Activated naive CD8-positive, alpha-beta T cell (primary cell): Measurements from ENCODE around the gene SHH.

ENCODE experiments used
- H3K27ac Mint-ChIP-seq: one replicate; pipeline ENCODE4 v1.8.0; 2021; ENCODE audit warnings: mixed read lengths
- H3K27me3 Mint-ChIP-seq: one replicate; pipeline ENCODE4 v1.8.0; 2021; ENCODE audit warnings: mixed read lengths
- H3K36me3 Mint-ChIP-seq: one replicate; pipeline ENCODE4 v1.8.0; 2021; ENCODE audit warnings: mixed read lengths
- H3K4me1 Mint-ChIP-seq: one replicate; pipeline ENCODE4 v1.8.0; 2021; ENCODE audit warnings: low read depth, mixed read lengths
- H3K4me3 Mint-ChIP-seq: one replicate; pipeline ENCODE4 v1.8.0; 2021; ENCODE audit warnings: mild to moderate bottlenecking, mixed read lengths
- H3K9me3 Mint-ChIP-seq: one replicate; pipeline ENCODE4 v1.8.0; 2021; ENCODE audit warnings: low read depth, mixed read lengths

SHH gene

DNA sequence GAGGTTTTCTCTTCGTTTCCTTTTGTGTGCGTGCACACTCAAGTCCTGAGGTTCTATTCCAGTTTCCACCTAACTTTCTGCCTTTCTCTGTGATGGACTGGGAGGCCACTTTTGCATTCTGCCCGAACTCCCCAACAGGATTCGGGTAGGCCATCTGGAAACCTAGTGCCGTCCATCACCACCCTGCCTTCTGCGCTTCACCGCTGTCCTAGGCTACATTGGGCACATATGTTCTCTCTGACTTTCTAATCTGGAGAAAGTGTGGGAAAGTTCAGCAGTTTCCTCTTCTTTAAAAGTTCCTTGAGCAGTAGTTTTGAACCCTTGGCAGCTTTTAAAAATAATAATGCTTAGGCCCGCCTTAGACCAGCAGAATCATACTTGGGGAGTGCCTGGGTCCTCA, 46.8 kb downstream of the SHH start:
- no peak overlapping the region for H3K4me3 Mint-ChIP-seq
- peaks cover 8% of the 10 kb centered on the region for H3K36me3 Mint-ChIP-seq
- no peaks in the 10 kb centered on the region for H3K27me3 Mint-ChIP-seq
- H3K9me3 Mint-ChIP-seq, result no peaks in the 10 kb centered on the region
- H3K27ac Mint-ChIP-seq, result peak overlapping the region; percentile 28
- peaks cover 47% of the 10 kb centered on the region for H3K4me1 Mint-ChIP-seq

DNA sequence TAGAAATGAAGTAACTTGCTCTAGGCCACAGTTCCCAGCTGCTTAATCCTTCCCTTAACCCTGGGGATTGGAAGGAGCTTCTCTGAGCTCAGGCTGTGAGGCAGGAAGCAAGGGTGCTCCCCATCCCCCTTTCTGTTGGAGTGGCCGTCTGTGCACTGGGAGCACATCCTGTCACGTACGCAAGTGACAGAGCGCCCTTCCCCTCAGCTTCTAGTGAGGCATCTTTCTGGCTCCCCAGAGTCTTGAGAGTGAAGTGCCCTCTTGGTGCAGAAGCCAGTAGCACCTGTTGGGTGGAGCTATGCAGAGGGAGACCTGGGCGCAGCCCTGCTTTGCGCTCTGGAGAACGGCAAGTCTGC, 47.8 kb downstream of the SHH start:
- Mint-ChIP-seq H3K4me1 (peaks cover 54% of the 10 kb centered on the region), H3K9me3 (no peaks in the 10 kb centered on the region), H3K36me3 (peaks cover 8% of the 10 kb centered on the region), H3K27ac (peak overlapping the region; percentile 98), H3K27me3 (no peaks in the 10 kb centered on the region), H3K4me3 (peak overlapping the region; percentile 89)

DNA sequence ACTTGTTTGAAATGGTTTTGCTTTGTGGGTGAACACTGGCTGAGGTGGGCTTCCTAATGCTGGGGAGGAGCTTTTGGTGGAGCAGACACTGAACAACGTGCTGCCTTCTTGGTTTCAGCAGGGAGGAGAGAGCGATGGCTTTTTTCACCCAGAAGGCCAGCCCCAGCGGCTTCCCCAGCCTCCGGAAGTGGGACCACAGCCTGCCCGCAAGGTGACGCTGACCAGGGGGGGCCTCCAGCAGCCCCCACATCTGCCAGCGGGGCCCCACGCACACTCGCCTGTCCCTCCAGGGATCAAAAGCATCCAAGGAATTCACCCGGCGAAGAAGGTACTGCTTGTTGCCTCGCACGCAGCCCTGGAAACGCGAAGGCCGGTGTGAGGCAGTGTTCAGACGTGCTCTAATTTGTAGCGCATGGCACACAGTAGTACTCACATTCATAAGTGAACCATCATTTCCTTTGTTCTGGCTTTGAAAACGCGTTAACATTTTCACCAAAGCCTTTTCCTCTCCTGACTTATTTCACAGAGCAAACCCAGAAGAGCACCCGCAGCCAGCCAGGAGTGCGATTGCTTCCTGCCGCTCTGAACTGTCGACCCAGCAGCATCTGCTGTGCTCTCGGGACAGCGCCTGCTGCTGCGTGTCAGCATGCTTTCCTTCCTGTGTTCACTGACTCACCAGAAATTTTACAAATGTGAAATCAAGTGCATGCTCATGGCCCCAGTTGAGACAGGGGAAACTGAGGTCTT, 48.4 kb downstream of the SHH start:
- Mint-ChIP-seq H3K4me1 (peaks cover 54% of the 10 kb centered on the region), H3K36me3 (peaks cover 8% of the 10 kb centered on the region), H3K9me3 (no peaks in the 10 kb centered on the region), H3K27me3 (no peaks in the 10 kb centered on the region), H3K27ac (peak overlapping the region; percentile 98), H3K4me3 (peak overlapping the region; percentile 89)

DNA sequence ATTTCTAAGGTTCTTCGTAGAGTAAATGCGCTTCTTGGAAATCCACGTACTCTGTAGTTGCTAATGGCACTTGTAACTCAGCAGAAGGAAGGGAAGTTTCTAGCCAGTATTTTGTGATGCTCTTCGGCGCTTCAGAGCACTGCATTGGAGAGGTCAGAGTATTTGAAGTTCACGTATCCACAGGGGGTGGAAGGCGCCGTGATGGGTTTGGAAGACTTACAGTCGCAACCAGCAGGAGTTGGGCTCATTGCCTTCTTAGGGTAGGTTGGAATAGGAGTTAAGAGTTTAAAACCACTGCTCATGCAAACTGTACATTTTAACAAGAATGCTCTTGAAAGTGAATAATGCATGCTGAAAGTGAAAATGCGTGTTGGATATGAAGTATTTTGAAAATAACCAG, 49.1 kb downstream of the SHH start:
- peaks cover 8% of the 10 kb centered on the region for H3K36me3 Mint-ChIP-seq
- no peaks in the 10 kb centered on the region for H3K27me3 Mint-ChIP-seq
- H3K9me3 Mint-ChIP-seq, result no peaks in the 10 kb centered on the region
- H3K4me3 Mint-ChIP-seq, result peak overlapping the region; percentile 89
- peak overlapping the region; percentile 98 for H3K27ac Mint-ChIP-seq
- H3K4me1 Mint-ChIP-seq, result peaks cover 55% of the 10 kb centered on the region

DNA sequence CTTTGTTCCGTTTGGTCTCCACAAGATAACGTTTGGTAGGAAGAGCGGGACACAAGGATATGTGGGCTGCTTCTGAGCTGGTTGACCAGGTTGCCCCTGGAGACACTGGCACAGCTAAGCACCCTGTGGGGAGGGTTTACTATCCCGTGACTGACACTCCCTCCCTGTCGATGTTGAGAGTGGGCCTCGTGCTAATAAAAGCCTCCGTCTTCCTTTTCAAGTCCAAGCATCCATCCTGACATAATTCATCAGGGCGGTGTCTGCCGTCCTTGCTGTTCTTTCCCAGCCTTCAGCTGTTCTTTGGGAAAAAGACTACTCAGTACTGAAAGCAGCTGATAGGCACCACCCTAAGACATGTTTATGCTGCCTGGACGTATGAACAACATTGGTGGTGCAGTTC, 49.6 kb downstream of the SHH start:
- H3K36me3 Mint-ChIP-seq, result peaks cover 8% of the 10 kb centered on the region
- H3K4me3 Mint-ChIP-seq, result peak overlapping the region; percentile 89
- H3K9me3 Mint-ChIP-seq, result no peaks in the 10 kb centered on the region
- peak overlapping the region; percentile 98 for H3K27ac Mint-ChIP-seq
- H3K27me3 Mint-ChIP-seq, result no peaks in the 10 kb centered on the region
- H3K4me1 Mint-ChIP-seq, result peaks cover 55% of the 10 kb centered on the region

DNA sequence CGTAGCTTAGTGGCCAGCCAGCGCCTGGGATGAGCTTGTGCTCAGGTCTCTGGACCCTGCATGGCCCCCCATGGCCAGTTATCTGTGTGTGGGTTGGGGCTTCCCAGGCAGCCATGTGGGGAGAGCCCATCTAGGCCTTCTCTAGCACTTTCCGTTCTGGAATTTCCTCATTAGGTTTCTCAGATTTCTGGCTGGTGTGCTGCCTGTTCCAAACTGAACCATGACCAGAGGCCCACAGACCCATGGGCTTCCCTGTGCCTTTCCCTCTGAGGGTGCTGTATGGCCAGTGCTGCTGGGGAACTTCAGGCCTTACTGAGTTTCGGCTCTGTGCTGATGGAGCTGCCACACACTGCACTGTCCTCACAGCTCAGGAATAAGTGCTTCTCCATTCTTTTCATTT, 50.2 kb downstream of the SHH start:
- no peaks in the 10 kb centered on the region for H3K27me3 Mint-ChIP-seq
- peaks cover 55% of the 10 kb centered on the region for H3K4me1 Mint-ChIP-seq
- H3K9me3 Mint-ChIP-seq, result no peaks in the 10 kb centered on the region
- peaks cover 5% of the 10 kb centered on the region for H3K36me3 Mint-ChIP-seq
- H3K27ac Mint-ChIP-seq, result peak overlapping the region; percentile 11
- H3K4me3 Mint-ChIP-seq, result no peak overlapping the region

DNA sequence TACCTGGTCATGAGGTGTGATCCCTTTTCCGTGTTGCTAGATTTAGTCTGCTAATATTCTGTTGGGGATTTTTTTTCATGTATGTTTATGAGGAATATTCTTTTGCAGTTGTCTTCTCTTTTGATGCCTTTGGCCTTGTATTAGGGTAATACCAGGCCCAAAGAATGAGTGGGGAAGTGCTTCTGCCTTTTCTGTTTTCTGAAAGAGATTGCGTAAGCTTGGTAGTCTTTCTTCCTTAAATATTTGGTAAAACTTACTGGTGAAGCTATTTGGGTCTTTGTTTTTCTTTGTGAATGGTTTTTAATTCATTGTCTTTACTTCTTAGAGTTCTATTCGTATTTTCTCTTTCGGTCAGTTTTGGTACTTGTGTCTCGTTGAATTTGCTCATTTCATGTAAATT, 51.1 kb downstream of the SHH start:
- Mint-ChIP-seq H3K27me3 (no peaks in the 10 kb centered on the region), H3K36me3 (peaks cover 5% of the 10 kb centered on the region), H3K4me3 (no peak overlapping the region), H3K4me1 (peaks cover 60% of the 10 kb centered on the region), H3K9me3 (no peaks in the 10 kb centered on the region), H3K27ac (no peak overlapping the region)

DNA sequence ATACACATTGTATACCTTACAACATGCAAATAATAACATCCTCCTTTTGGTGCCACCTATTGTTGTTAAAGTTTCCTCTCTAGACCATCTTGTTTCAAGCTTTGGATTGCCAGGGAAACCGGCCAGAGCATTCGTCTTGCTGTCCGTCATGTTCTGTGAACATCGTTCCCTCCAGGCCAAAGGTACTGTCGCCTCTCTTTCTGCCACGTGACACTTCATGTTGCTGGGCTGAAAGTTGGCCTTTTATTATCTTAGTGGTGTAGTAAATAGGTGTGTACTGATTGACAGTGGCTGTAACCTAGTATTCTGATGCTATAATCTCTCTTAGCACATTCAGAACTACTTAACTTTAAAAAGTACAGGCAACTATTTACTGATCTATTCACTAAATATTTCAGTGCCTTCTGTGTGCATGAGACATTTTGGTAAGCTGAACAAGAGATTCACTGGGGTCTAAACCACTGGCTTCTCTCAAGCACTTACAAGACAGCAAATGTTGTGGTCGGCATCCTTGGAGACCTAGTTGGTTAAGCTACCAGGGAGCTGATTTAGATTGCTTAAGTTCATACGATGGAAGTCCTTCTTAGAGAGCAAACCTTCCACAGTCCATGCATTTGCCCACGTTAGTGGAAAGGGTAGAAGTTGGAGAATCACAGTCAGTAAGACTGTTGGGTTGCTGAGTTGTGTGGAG, 52.4 kb downstream of the SHH start:
- Mint-ChIP-seq H3K4me1 (peaks cover 61% of the 10 kb centered on the region), H3K36me3 (peaks cover 5% of the 10 kb centered on the region), H3K9me3 (no peaks in the 10 kb centered on the region), H3K27ac (no peak overlapping the region), H3K27me3 (no peaks in the 10 kb centered on the region), H3K4me3 (no peak overlapping the region)

DNA sequence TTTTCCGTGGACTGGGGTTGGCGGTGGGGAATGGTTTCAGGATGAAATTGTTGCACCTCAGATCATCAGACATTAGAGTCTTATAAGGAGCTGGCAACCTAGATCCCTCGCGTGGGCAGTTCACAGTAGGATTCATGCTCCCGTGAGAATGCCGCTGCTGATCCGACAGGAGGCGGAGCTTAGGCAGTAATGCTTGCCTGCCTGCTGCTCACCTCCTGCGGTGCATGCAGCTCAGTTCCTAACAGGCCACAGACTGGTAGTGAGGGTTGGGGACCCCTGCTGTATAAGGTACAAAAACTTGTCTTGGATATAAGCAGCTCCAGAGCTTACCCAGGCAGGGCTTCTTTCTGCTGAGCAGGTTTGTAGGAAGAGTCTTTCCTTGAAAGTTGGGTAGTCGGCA, 53.9 kb downstream of the SHH start:
- peaks cover 61% of the 10 kb centered on the region for H3K4me1 Mint-ChIP-seq
- H3K4me3 Mint-ChIP-seq, result no peak overlapping the region
- H3K27ac Mint-ChIP-seq, result no peak overlapping the region
- H3K9me3 Mint-ChIP-seq, result no peaks in the 10 kb centered on the region
- peaks cover 9% of the 10 kb centered on the region for H3K36me3 Mint-ChIP-seq
- no peaks in the 10 kb centered on the region for H3K27me3 Mint-ChIP-seq

DNA sequence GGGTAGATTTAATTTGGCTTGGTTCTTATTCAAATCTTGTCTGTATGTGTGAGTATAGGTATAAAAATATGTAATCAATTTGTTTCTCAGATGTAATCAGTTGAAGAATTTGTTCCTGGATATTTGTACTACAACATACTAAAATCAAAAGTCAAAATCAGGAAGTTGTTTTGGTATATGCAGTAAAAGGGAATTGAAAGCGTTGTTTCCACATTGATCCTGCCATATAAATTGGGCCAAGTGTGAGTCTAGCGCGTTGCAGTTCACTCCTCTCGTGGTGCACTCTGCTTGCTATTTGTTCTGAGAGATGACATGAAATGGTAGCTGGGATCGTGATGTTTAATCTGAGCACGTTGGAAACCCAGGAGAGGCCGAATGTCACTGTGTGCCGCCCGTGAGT, 55.9 kb downstream of the SHH start:
- Mint-ChIP-seq H3K4me1 (peaks cover 61% of the 10 kb centered on the region), H3K4me3 (no peak overlapping the region), H3K36me3 (peaks cover 8% of the 10 kb centered on the region), H3K27ac (no peak overlapping the region), H3K27me3 (no peaks in the 10 kb centered on the region), H3K9me3 (no peaks in the 10 kb centered on the region)

DNA sequence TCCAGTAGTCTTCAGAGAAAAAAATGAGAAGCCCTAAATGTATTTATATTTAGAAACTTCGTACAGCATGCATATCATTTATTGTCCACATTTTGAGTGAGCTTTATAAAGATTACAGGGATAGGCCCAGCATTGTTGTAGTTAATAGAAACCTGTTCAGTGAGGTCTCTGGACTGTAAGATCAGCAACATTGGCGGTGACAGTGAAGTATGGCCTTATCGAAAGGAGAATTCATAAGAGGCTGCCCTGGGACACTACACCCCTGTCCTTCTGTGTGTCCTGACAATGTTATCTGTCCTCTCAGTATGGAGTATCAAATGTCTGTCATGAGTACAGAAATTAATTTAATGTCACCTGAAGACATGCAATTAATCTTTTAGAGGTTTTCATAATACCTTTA, 57.2 kb downstream of the SHH start:
- H3K9me3 Mint-ChIP-seq, result no peaks in the 10 kb centered on the region
- H3K36me3 Mint-ChIP-seq, result peaks cover 8% of the 10 kb centered on the region
- H3K4me3 Mint-ChIP-seq, result no peak overlapping the region
- H3K27me3 Mint-ChIP-seq, result no peaks in the 10 kb centered on the region
- H3K27ac Mint-ChIP-seq, result peak overlapping the region; percentile 18
- peaks cover 60% of the 10 kb centered on the region for H3K4me1 Mint-ChIP-seq

DNA sequence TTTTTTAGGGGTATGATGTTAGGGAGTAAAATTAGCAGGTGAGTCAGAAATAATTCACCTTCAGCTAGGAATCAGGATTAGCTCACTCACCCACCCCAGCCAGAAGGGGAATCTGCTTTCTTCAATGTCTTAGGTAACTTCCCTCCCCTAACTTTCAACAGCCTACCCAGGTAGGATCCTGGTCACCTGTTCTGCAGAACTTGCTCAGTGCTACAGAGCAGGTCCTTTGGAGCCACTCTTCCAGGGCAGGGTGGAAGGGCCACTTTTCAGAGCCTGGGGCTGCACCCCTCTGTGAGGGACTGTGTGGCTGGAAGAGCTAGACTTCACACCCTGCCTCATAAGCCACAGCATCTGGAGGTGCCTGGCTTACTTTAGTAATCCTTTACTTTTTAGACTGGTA, 58.1 kb downstream of the SHH start:
- Mint-ChIP-seq H3K4me3 (no peak overlapping the region), H3K36me3 (peaks cover 6% of the 10 kb centered on the region)

DNA sequence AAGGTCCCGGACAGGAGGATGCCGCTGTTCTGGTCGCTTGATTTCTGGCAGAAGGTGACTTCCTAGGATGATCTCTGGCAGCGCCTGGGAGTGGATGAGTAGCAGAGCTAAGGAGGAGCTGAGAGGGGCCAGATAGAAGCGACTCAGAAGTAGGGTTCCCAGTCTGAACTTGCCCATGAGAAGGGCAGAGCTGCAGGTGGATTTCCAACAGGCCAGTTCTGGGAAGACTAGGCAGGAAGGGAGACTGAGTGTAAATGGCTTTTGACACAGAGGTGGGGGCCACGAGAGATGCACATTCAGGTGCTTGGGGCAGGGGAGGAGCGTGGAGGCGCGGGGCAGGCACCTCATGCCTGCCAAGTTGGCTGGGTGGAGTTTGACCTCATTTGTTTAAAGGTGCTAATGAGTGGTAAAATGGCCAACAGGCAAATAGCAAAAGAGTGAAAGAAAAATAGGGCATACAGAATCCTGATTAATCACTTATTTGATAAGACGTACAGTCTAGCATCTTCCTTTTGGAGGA, 58.8 kb downstream of the SHH start:
- Mint-ChIP-seq H3K9me3 (no peaks in the 10 kb centered on the region), H3K4me1 (peaks cover 69% of the 10 kb centered on the region), H3K27ac (peak overlapping the region; percentile 30), H3K27me3 (no peaks in the 10 kb centered on the region), H3K4me3 (no peak overlapping the region), H3K36me3 (peaks cover 6% of the 10 kb centered on the region)

More for the DNA sequence above, 58.1 kb downstream of the SHH start:
- Mint-ChIP-seq H3K27ac (no peak overlapping the region), H3K4me1 (peaks cover 64% of the 10 kb centered on the region), H3K27me3 (no peaks in the 10 kb centered on the region), H3K9me3 (no peaks in the 10 kb centered on the region)

DNA sequence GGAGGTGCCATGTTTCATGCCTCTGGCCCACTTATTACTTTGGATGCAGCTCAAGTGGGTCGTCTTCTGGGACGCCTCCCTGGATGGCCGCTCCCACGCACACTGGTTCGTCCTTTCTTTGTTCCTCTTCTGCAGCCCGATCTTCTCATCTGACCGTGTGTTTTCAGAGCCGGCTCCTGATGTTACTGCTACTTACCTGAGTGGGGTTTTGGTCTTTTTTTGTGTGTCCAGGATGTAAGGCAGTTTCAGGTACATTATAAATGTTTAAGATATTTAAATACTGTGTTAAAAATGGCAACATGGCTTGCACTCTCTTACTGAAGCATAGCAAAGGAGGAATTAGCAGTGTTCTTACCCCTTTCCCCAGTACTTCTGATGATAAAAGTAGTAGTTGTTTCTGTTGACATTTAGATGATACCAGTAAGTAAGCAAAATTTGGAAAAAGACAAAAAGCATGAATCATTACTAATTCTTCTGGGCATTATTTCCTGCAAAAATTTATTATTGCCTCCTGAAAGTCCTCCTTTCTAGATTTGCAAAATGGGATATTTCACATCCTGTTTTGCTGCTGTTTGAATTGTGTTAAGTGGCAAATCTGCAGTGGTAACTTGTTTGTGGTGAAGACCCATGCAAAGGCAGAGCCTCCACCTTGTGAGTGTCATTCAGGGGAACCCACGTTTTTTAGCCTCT, 59.4 kb downstream of the SHH start:
- H3K27me3 Mint-ChIP-seq, result no peaks in the 10 kb centered on the region
- peak overlapping the region; percentile 30 for H3K27ac Mint-ChIP-seq
- no peaks in the 10 kb centered on the region for H3K9me3 Mint-ChIP-seq
- peaks cover 6% of the 10 kb centered on the region for H3K36me3 Mint-ChIP-seq
- peaks cover 73% of the 10 kb centered on the region for H3K4me1 Mint-ChIP-seq
- H3K4me3 Mint-ChIP-seq, result no peak overlapping the region

DNA sequence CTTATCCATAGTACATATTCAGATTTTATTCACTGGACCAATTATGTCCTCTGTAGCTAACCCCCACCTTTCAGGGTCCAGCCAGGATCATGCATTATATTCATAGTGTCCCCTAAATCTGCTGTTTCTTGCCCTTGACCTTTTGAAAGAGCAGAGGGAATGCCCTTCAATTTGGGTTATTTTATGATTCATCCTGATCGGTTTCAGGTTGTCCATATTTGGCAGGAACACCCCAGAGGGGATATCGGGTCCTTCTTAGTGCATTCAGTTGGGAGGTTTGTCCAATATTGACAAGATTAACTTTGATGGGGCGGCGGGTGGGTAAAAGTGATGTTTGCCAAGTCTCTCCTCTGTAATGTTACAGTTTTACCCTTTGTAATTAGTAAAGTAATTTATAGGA, 60.9 kb downstream of the SHH start:
- peaks cover 8% of the 10 kb centered on the region for H3K36me3 Mint-ChIP-seq

More for the DNA sequence above, 60.9 kb downstream of the SHH start:
- Mint-ChIP-seq H3K27ac (no peak overlapping the region), H3K9me3 (no peaks in the 10 kb centered on the region), H3K4me3 (no peak overlapping the region), H3K4me1 (peaks cover 80% of the 10 kb centered on the region), H3K27me3 (no peaks in the 10 kb centered on the region)
